GM18907 (cell line): ENCODE measurements around the gene NACC2.

Experiments used
- ATAC-seq: cut with Tn5 transposase; IDR thresholded peaks from one replicate; pipeline ENCODE4 v1.9.1; 2021; ENCODE audit warnings: mild to moderate bottlenecking, moderate library complexity; ENCODE audit not compliant: unreplicated experiment

Gene NACC2

DNA sequence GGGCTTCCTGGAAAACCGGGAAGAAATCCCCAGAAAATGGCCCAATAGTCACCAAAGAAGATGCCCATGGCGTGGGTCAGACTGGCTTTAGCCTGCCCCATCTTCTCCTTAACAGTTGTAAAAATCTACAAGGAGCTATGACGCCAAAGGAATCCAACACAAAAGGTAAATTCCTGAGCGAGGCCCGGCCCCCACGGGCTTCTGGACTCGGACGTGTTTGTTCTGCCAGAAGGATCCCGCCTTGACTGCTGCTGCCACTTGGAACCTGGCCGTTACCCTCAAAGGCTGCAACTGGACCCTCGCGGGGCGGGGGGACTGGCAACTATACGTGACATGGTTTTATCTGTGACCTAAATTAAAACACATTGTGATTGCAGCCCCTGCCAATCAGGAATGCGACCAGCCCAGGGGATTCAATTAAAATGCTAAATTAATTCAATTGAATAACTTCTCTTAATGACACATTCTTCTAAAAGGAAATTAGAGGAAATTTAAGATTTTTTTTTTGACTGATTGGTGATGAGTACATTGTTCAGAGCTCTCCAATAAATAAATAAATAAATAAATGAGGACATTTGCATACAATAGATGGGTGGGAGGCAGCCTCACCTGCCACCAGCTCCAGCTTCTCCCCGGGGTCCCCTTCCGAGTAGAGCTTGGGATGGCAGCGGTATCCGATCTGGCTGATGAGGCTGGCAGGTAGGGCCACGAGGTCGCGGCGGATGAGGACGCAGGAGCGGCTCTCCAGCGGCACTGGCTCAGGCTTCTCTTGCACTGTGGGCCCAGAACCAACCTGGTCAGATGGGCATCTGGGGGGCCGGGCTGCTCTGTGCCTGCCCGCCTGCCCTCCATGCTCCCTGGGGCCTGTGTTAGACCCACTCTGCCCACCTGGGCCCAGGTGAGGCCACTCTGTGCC is 79.2 kb downstream of the NACC2 start:
- no peak for ATAC-seq

DNA sequence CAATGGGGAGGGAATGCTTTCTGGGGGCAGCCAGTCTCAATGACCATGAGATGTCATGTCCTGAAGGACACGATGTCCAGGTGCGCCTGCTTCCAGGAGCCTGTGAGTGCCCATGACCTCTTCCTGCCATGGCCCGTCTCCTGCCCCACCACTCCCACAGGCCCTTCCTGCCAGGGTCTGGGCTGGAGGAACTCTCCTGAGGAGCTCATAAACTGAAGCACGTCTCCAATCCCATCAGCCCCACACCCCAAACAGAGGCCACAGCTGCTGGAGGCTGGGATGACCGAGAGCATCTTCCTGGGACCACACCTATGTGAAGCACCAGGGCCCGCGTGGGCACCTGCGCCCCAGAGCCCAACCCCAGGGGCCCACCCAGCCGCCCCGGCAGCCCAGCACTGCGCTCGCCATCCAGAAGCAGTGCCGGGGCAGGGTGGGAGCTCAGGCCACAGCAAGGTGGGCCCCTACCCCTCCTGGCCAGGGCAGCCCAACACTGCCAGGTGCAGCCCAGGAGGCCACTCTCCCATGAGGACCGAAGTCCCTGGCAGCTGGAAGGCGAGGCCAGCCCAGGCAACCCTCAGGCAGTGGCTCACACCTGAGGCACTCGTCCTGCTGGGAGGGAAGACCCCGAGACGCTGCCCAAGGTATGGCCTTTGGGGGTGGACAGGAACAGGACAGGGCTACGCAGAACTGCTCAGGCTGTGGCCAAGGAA is 80.0 kb downstream of the NACC2 start:
- ATAC-seq: no peak

- ATAC-seq: no peak
Measured at GRCh38 chr9:136014147-136014923, 80.8 kb downstream of the NACC2 start.

DNA sequence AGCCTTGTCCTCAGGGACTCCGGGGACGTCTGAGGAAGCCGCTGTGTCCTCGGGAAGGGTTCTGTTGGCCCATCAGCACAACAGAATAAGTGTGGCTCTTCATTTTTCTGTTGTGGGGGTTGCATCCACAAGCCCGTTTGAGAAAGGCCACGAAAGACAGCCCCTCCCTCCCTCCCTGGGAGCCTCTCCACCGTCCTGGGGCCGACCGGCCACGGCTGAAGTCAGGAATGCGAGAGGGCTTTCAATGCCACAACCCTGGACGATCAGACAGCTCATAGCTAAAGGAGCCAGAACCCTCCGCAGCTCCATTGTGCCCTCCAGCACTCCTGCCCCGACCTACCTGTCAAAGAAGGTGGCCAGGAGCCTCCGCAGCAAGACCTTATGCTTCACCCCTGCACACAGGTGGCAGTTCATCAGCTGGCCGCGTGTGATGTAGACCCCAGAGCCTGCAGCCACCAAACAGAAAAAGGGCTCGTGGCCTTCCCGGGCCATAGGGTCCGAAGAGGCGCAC is 81.5 kb downstream of the NACC2 start:
- no peak for ATAC-seq

- no peak for ATAC-seq
Measured at GRCh38 chr9:136013116-136013515, 82.0 kb downstream of the NACC2 start.

- no peak for ATAC-seq
Measured at GRCh38 chr9:136012651-136013050, 82.4 kb downstream of the NACC2 start.

- ATAC-seq: no peak
Measured at GRCh38 chr9:136011703-136012496, 83.2 kb downstream of the NACC2 start.

DNA sequence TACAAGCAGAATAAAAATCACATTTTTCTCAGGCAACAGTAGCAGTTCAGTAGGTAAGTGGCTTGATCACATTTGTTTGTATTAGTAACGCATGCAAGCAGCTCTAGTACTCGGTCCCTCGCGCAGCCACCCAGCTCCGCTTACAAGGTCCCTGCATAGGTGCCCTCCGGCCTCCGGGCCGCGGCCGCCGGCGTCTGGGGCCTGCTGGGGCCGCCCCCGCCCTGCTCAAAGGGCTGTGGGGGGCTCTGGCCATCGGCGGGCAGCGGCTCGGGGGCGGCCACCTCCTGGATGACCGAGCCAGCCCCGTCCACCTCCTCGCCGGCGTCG is 83.8 kb downstream of the NACC2 start:
- no peak for ATAC-seq

- no peak for ATAC-seq
Measured at GRCh38 chr9:136010615-136011361, 84.3 kb downstream of the NACC2 start.

- no peak for ATAC-seq
Measured at GRCh38 chr9:136010176-136010575, 84.9 kb downstream of the NACC2 start.

GRCh38 chr9:136009516-136009915 is 85.6 kb downstream of the NACC2 start:
- no peak for ATAC-seq

DNA sequence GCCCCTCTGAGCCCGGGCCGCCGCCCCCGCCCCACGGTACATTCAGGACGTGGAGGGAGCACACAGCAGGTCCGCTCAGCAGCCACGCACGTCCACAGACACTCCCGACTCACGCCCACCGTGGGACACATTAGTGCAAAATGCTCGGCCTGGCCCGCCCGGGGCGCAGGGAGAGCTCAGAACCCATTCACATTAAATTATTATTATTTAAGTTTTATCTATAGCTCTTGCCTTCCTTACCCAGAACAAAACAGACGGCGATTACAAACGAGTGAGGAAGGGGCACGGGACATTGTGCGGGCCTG is 86.4 kb downstream of the NACC2 start:
- no peak for ATAC-seq

- ATAC-seq: no peak
Measured at GRCh38 chr9:136007934-136008692, 87.0 kb downstream of the NACC2 start.

- no peak for ATAC-seq
Measured at GRCh38 chr9:136007276-136007933, 87.7 kb downstream of the NACC2 start.

GRCh38 chr9:136006169-136006568 is 88.9 kb downstream of the NACC2 start:
- no peak for ATAC-seq

GRCh38 chr9:136004712-136005111 is 90.4 kb downstream of the NACC2 start:
- ATAC-seq: no peak

- ATAC-seq: no peak
Measured at GRCh38 chr9:136004219-136004618, 90.9 kb downstream of the NACC2 start.

- no peak for ATAC-seq
Measured at GRCh38 chr9:136003411-136004218, 91.5 kb downstream of the NACC2 start.
